Adrenal gland (tissue), 5 donors: ENCODE results near the gene LDB2.

ENCODE experiments used
- POLR2A ChIP-seq, 2 donors: fragments of 450-650 bp; IDR thresholded peaks; one replicate each; pipeline ENCODE4 v1.6.1; 2017; ENCODE audit warnings: antibody characterized with exemption in 2 of 2, mild to moderate bottlenecking in 2 of 2, moderate library complexity in 1 of 2
- TF ChIP-seq, protein P1 (sequence below), 6 experiments: fragments of 450-650 bp in 4 of 6; fragments of 200-600 bp in 2 of 6; sonication (generic) in 1 of 6; IDR thresholded peaks; 1 replicate in 5 of 6; 2 replicates in 1 of 6; pipeline versions ENCODE4 v1.5.1 to v1.8.0; 2016 to 2021; ENCODE audit warnings: antibody characterized with exemption in 6 of 6, mild to moderate bottlenecking in 2 of 6, moderate library complexity in 1 of 6
- donor health status: DM: no; HTN: no; CAD: no.

DNA sequence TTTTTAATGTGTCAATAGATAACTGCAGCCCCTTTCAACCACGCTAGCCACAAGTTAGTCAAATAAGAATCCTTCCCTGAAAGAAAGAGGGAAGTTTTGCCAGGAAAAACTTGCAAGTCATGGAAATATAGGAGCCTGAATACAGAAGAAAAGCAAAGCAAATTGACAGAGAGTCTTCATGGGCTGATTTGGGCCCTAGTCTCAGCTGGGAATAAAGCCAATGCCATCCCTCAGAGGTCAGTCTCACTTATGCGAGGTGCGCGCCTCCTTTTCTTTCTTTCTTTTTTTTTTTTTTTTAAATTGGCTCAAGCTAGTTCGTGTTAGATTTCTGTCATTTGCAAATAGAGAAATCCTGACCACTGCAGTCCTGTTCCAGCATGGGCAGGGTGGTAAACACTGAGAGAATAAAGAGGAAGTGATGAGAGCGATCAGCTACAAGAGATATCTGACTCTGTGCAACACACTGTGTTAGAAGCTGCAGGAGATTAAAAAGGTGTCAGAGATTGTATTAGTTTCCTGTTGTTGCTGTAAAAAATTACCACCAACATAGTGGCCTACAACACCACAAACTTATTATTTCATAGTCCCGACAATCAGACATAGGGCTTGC is 299.7 kb downstream of the LDB2 start:
- TF ChIP-seq, protein P1, sequence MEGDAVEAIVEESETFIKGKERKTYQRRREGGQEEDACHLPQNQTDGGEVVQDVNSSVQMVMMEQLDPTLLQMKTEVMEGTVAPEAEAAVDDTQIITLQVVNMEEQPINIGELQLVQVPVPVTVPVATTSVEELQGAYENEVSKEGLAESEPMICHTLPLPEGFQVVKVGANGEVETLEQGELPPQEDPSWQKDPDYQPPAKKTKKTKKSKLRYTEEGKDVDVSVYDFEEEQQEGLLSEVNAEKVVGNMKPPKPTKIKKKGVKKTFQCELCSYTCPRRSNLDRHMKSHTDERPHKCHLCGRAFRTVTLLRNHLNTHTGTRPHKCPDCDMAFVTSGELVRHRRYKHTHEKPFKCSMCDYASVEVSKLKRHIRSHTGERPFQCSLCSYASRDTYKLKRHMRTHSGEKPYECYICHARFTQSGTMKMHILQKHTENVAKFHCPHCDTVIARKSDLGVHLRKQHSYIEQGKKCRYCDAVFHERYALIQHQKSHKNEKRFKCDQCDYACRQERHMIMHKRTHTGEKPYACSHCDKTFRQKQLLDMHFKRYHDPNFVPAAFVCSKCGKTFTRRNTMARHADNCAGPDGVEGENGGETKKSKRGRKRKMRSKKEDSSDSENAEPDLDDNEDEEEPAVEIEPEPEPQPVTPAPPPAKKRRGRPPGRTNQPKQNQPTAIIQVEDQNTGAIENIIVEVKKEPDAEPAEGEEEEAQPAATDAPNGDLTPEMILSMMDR (IDR thresholded peaks at IDR 0.05) = no peak
- TF ChIP-seq POLR2A (IDR thresholded peaks at IDR 0.05) = no peak
